Mucosa of rectum (tissue), 2 donors: ENCODE data around the gene FCER2.
"Not testable (repeated sequence)": the region's sequence is repeated elsewhere in the genome, so short reads cannot be mapped to it uniquely, and the experiment has no call there.

Source experiments
- H3K27ac ChIP-seq, 2 donors: one replicate each; pipeline ENCODE4 v1.7.0; 2013; ENCODE audit warnings: inconsistent platforms in 2 of 2, low read depth in 2 of 2, low read length in 2 of 2
- H3K27me3 ChIP-seq, 2 donors: one replicate each; pipeline ENCODE4 v1.7.0; 2013; ENCODE audit warnings: low read length in 2 of 2; ENCODE audit not compliant: control insufficient read depth in 2 of 2, insufficient read depth in 2 of 2
- H3K36me3 ChIP-seq, 2 donors: one replicate each; pipeline ENCODE4 v1.7.0; 2013; ENCODE audit warnings: low read length in 2 of 2; ENCODE audit not compliant: control insufficient read depth in 2 of 2, insufficient read depth in 2 of 2
- H3K4me1 ChIP-seq, 2 donors: one replicate each; pipeline ENCODE4 v1.7.0; 2013; ENCODE audit warnings: low read length in 2 of 2, mild to moderate bottlenecking in 1 of 2; ENCODE audit not compliant: control insufficient read depth in 2 of 2, insufficient read depth in 2 of 2
- H3K4me3 ChIP-seq, 2 donors: one replicate each; pipeline ENCODE4 v1.7.0; 2013; ENCODE audit warnings: low read length in 2 of 2
- H3K9ac ChIP-seq, 2 donors: one replicate each; pipeline ENCODE4 v1.7.0; 2013; ENCODE audit warnings: low read length in 2 of 2, low read depth in 1 of 2, mild to moderate bottlenecking in 1 of 2
- H3K9me3 ChIP-seq, 2 donors: one replicate each; pipeline ENCODE4 v1.7.0; 2013; ENCODE audit warnings: low read length in 2 of 2; ENCODE audit not compliant: control insufficient read depth in 2 of 2
- donor health status: healthy.
- donor health status: Normal muscosa, but diverticular disease.

Gene FCER2

GRCh38 chr19:7701654-7702457 is at the start of gene FCER2:
Gene FCER2 (minus strand): TSS chr19:7702131. CDS start chr19:7699760, 2,371 bp downstream.
- Histone ChIP-seq H3K36me3 (no peaks in the 10 kb centered on the region), H3K4me3 (no peak within 1 kb of the TSS), H3K4me1 (peaks cover 0 to 5% of the 10 kb centered on the region in 2 donors), H3K9me3 (no peaks in the 10 kb centered on the region), H3K9ac (no peak within 1 kb of the TSS), H3K27ac (peak within 1 kb of the TSS in 1 of 2 donors; percentile 43), H3K27me3 (no peaks in the 10 kb centered on the region)

- no peak overlapping the region for H3K27ac ChIP-seq
- no peaks in the 10 kb centered on the region for H3K4me1 ChIP-seq
- H3K36me3 ChIP-seq: no peaks in the 10 kb centered on the region
- peaks cover 0 to 3% of the 10 kb centered on the region in 2 donors for H3K9me3 ChIP-seq
- H3K9ac ChIP-seq: no peak overlapping the region
- no peak overlapping the region for H3K4me3 ChIP-seq
- H3K27me3 ChIP-seq: no peaks in the 10 kb centered on the region
These were observed 49.3 kb upstream of the FCER2 start for GRCh38 chr19:7751157-7751783.

GRCh38 chr19:7748756-7749155 is 46.8 kb upstream of the FCER2 start:
- Histone ChIP-seq H3K9ac (no peak overlapping the region), H3K9me3 (no peaks in the 10 kb centered on the region), H3K27ac (no peak overlapping the region), H3K4me1 (no peaks in the 10 kb centered on the region), H3K4me3 (no peak overlapping the region), H3K27me3 (no peaks in the 10 kb centered on the region), H3K36me3 (no peaks in the 10 kb centered on the region)

GRCh38 chr19:7748171-7748570 is 46.2 kb upstream of the FCER2 start:
- Histone ChIP-seq H3K27ac (no peak overlapping the region), H3K9ac (no peak overlapping the region), H3K9me3 (no peaks in the 10 kb centered on the region), H3K36me3 (no peaks in the 10 kb centered on the region), H3K27me3 (no peaks in the 10 kb centered on the region), H3K4me3 (no peak overlapping the region), H3K4me1 (no peaks in the 10 kb centered on the region)

GRCh38 chr19:7746903-7747884 is 45.3 kb upstream of the FCER2 start, which contains the start of gene CD209:
Gene CD209 (minus strand): TSS chr19:7747534. CDS start chr19:7747511, 23 bp downstream.
- Histone ChIP-seq H3K9ac (no peak within 1 kb of the TSS), H3K27ac (peak within 1 kb of the TSS in 1 of 2 donors; percentile 35), H3K9me3 (no peaks in the 10 kb centered on the region), H3K27me3 (no peaks in the 10 kb centered on the region), H3K36me3 (no peaks in the 10 kb centered on the region), H3K4me1 (no peaks in the 10 kb centered on the region), H3K4me3 (peak within 1 kb of the TSS in 1 of 2 donors; percentile 44)

GRCh38 chr19:7746306-7746705 is 44.4 kb upstream of the FCER2 start:
- not testable (repeated sequence) for H3K9me3 ChIP-seq, H3K4me3 ChIP-seq, H3K27me3 ChIP-seq, H3K4me1 ChIP-seq, H3K27ac ChIP-seq, H3K36me3 ChIP-seq, H3K9ac ChIP-seq

- H3K9me3 ChIP-seq: no peaks in the 10 kb centered on the region
- H3K4me3 ChIP-seq: no peak overlapping the region
- no peak overlapping the region for H3K9ac ChIP-seq
- no peaks in the 10 kb centered on the region for H3K4me1 ChIP-seq
- no peaks in the 10 kb centered on the region for H3K36me3 ChIP-seq
- H3K27me3 ChIP-seq: no peaks in the 10 kb centered on the region
- no peak overlapping the region for H3K27ac ChIP-seq
These were observed 43.1 kb upstream of the FCER2 start for GRCh38 chr19:7744871-7745650.

- Histone ChIP-seq H3K4me3 (no peak overlapping the region), H3K4me1 (no peaks in the 10 kb centered on the region), H3K36me3 (no peaks in the 10 kb centered on the region), H3K9ac (no peak overlapping the region), H3K9me3 (no peaks in the 10 kb centered on the region), H3K27me3 (no peaks in the 10 kb centered on the region), H3K27ac (no peak overlapping the region)
These were observed 42.4 kb upstream of the FCER2 start for GRCh38 chr19:7744199-7744786.

GRCh38 chr19:7743425-7743841 is 41.5 kb upstream of the FCER2 start:
- no peaks in the 10 kb centered on the region for H3K4me1 ChIP-seq
- H3K27ac ChIP-seq: no peak overlapping the region
- H3K27me3 ChIP-seq: no peaks in the 10 kb centered on the region
- H3K9ac ChIP-seq: no peak overlapping the region
- H3K9me3 ChIP-seq: no peaks in the 10 kb centered on the region
- no peak overlapping the region for H3K4me3 ChIP-seq
- no peaks in the 10 kb centered on the region for H3K36me3 ChIP-seq
